GM10248 (cell line): ENCODE measurements around the gene DCBLD2.

Experiments
- CTCF ChIA-PET: fragments of 300-600 bp; sonication (Branson Sonifier 250); formaldehyde crosslinking; extraction: SDS; loops from one replicate; lab custom pipeline; 2021; ENCODE audit warnings: antibody characterized with exemption; lab: Yijun Ruan, JAX
- POLR2A ChIA-PET: fragments of 350-650 bp; sonication (Branson Sonifier 250); formaldehyde crosslinking; extraction: SDS; loops from one replicate; lab custom pipeline; 2020; ENCODE audit warnings: antibody characterized with exemption; lab: Yijun Ruan, JAX
- DNase-seq: peaks from one replicate; pipeline ENCODE4 v3.0.0; 2012; ENCODE audit errors: extremely low spot score
- CTCF ChIP-seq: IDR thresholded peaks from 2 replicates; pipeline ENCODE4 v1.5.1; 2012; ENCODE audit warnings: mild to moderate bottlenecking, low read depth; ENCODE audit errors: extremely low read depth, missing control alignments, control extremely low read depth

DCBLD2 gene

DNA sequence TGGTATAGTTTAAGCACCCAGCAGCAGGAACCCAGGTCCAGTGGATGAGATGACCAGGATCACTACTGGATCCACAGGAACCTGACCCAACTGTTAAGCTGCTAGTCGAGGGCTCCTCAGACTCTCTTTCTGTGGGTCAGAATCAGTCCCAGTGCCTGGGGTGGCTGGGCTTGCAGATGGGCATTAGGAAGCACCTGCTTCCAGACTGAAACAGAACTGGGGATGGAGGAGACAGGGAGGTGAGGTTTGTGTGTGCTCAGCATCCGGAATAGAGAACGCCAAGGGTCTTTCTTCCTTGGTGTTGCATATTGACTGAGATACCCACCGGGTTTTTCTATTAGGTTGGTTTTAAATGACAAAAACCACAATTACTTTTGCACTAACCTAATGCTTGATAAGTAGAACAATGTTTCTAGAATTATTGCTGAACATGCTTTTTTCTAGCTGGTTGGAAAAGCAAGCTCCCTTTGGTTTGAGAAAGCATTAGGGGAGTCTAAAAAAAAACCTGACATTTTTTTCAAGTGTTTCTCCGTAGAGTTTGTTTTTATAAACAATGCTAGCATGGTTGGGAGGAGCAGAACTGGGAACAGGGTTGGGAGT lies 137.6 kb downstream of the DCBLD2 start:
- ChIA-PET POLR2A (no interaction called here), CTCF (interaction anchor here (0.6 to 2.6 kb wide), 10 partner anchors 9 to 208 kb away, joined by 3 to 14 read pairs (median 3); no protein-coding TSS in a partner anchor)
- no peak for DNase-seq
- no peak for TF ChIP-seq CTCF

- DNase-seq: no peak
- ChIA-PET POLR2A (no interaction called here), CTCF (interaction anchor here (1.3 to 2.6 kb wide), 3 partner anchors 18 to 161 kb away, joined by 3 to 14 read pairs (median 4); no protein-coding TSS in a partner anchor)
- TF ChIP-seq CTCF: no peak
Observed at GRCh38 chr3:98763076-98763475, 138.4 kb downstream of the DCBLD2 start, which contains the start of gene ST3GAL6. Gene ST3GAL6 (plus strand): TSS chr3:98763340. CDS start chr3:98768441, 5,101 bp downstream.

- no peak for TF ChIP-seq CTCF
- ChIA-PET POLR2A (interaction anchor here (0.6 to 1.0 kb wide), 3 partner anchors 208 to 245 kb away, joined by 3 to 6 read pairs (median 5); no protein-coding TSS in a partner anchor), CTCF (interaction anchor here (0.8 to 2.6 kb wide), 10 partner anchors 9 to 165 kb away, joined by 3 to 14 read pairs (median 4); no protein-coding TSS in a partner anchor)
- DNase-seq: no peak
Observed at GRCh38 chr3:98761643-98762229, 139.8 kb downstream of the DCBLD2 start.

GRCh38 chr3:98759629-98760028 lies 141.9 kb downstream of the DCBLD2 start:
- no peak for DNase-seq
- TF ChIP-seq CTCF: no peak
- CTCF ChIA-PET: interaction anchor here (1.0 to 2.9 kb wide), 9 partner anchors 10 to 158 kb away, joined by 3 to 13 read pairs (median 4); no protein-coding TSS in a partner anchor
- POLR2A ChIA-PET: no interaction called here

DNA sequence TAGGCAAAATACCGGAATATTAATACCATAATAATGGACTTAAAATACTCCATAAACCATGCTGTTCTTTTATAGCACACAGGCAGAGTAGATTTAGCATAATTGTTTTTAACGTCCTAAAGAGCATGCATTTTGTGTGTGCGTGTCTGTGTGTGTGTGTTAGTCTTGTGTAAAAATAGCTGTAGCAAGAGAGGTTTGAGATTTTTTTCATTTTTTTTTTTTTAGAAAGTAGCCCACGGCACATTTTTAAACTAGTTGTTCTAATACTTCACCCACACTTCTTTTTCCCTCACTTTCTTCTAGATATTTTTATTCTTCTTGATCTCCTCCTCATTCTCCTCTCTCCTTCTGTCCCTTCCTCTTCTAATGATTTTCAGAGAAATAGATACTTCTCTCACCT lies 145.9 kb downstream of the DCBLD2 start:
- POLR2A ChIA-PET: no interaction called here
- CTCF ChIA-PET: interaction anchor here (0.9 to 2.3 kb wide), 8 partner anchors 10 to 190 kb away, joined by 3 to 10 read pairs (median 4); no protein-coding TSS in a partner anchor
- no peak for DNase-seq
- TF ChIP-seq CTCF: no peak

DNA sequence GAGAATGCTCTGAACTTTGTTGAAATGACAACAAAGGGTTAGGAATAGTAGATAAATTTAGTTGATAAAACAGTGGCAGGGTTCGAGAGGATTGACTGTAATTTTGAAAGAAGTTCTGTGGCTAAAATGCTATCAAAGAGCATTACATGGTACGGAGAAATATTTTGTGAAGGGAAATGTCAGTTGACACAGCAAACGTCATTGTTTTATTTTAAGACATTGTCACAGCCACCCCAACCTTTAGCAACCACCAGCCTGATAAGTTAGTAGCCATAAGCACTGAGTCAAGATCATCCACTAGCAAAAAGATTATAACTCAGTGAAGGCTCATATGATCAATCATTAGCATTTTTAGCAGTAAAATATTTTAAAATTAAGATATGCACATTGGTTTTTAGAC lies 147.0 kb downstream of the DCBLD2 start:
- no peak for TF ChIP-seq CTCF
- ChIA-PET CTCF (interaction anchor here (1.0 to 2.2 kb wide), 4 partner anchors 10 to 153 kb away, joined by 3 to 10 read pairs (median 6); no protein-coding TSS in a partner anchor), POLR2A (no interaction called here)
- DNase-seq: no peak
